Keratinocyte (primary cell): Measurements from ENCODE around the gene ARHGEF38. TPM values are rescaled to one million over a fixed set of nuclear protein-coding genes. Genes with fewer than 3 reads are reported as not detected.

Experiments used
- DNase-seq: peaks from one replicate; pipeline ENCODE4 v3.0.0-alpha.2; 2011; ENCODE audit warnings: low read depth, missing footprints, low spot score
- FAIRE-seq: peaks from 2 replicates; lab custom pipeline; 2011; peaks lifted over from hg19 to GRCh38; lab: Jason Lieb, UNC
- H2AFZ ChIP-seq: 2 replicates; pipeline ENCODE4 v1.6.0; 2012; ENCODE audit warnings: low read length, control low read depth, inconsistent platforms; ENCODE audit not compliant: control insufficient read depth
- H3K27ac ChIP-seq: 2 replicates; pipeline ENCODE4 v1.5.1; 2011; ENCODE audit warnings: low read length; ENCODE audit not compliant: control insufficient read depth, insufficient read depth
- H3K27me3 ChIP-seq: 3 replicates; pipeline ENCODE4 v1.6.0; 2011; ENCODE audit warnings: low read length; ENCODE audit not compliant: control insufficient read depth, insufficient read depth; ENCODE audit errors: extremely low read depth
- H3K36me3 ChIP-seq, 2 experiments: 2 replicates in 1 of 2; 3 replicates in 1 of 2; pipeline ENCODE4 v1.5.1; 2011; ENCODE audit warnings: low read length in 2 of 2, mild to moderate bottlenecking in 1 of 2; ENCODE audit not compliant: control insufficient read depth in 2 of 2, insufficient read depth in 2 of 2; ENCODE audit errors: extremely low read depth in 1 of 2
- H3K4me1 ChIP-seq: 3 replicates; pipeline ENCODE4 v1.5.1; 2011; ENCODE audit warnings: low read length; ENCODE audit not compliant: control insufficient read depth, insufficient read depth; ENCODE audit errors: extremely low read depth
- H3K4me2 ChIP-seq: 3 replicates; pipeline ENCODE4 v1.6.0; 2011; ENCODE audit warnings: low read depth, low read length; ENCODE audit not compliant: control insufficient read depth, insufficient read depth; ENCODE audit errors: extremely low read depth
- H3K4me3 ChIP-seq, 3 experiments: fragments of 200-600 bp in 1 of 3; sonication (generic) in 1 of 3; 2 replicates in 2 of 3; 3 replicates in 1 of 3; pipeline ENCODE4 v1.5.1; 2011 to 2016; ENCODE audit warnings: low read length in 3 of 3, mild to moderate bottlenecking in 3 of 3, control low read depth in 2 of 3, inconsistent platforms in 1 of 3, low read depth in 1 of 3, mixed read lengths in 1 of 3, mixed run types in 1 of 3, moderate library complexity in 1 of 3; ENCODE audit not compliant: control insufficient read depth in 2 of 3, insufficient read depth in 2 of 3; ENCODE audit errors: extremely low read depth in 1 of 3
- H3K79me2 ChIP-seq: 2 replicates; pipeline ENCODE4 v1.6.0; 2012; ENCODE audit warnings: low read length; ENCODE audit not compliant: control insufficient read depth, insufficient read depth
- H3K9ac ChIP-seq: 3 replicates; pipeline ENCODE4 v1.6.0; 2011; ENCODE audit warnings: low read length; ENCODE audit not compliant: control insufficient read depth, insufficient read depth; ENCODE audit errors: extremely low read depth
- H3K9me1 ChIP-seq: 3 replicates; pipeline ENCODE4 v1.6.0; 2011; ENCODE audit warnings: low read length; ENCODE audit not compliant: control insufficient read depth, insufficient read depth; ENCODE audit errors: extremely low read depth
- H3K9me3 ChIP-seq: 2 replicates; pipeline ENCODE4 v1.5.1; 2012; ENCODE audit warnings: low read depth, low read length; ENCODE audit not compliant: control insufficient read depth
- H4K20me1 ChIP-seq: 3 replicates; pipeline ENCODE4 v1.6.0; 2011; ENCODE audit warnings: low read length; ENCODE audit not compliant: control insufficient read depth, insufficient read depth; ENCODE audit errors: extremely low read depth
- CTCF ChIP-seq, 3 experiments: IDR thresholded peaks in 1 of 3; conservative IDR thresholded peaks in 1 of 3; optimal IDR thresholded peaks in 1 of 3; 2 replicates in 2 of 3; 3 replicates in 1 of 3; pipeline versions ENCODE3 to v1.5.1; 2011; ENCODE audit warnings: low read length in 3 of 3, mild to moderate bottlenecking in 3 of 3, moderate library complexity in 2 of 3, control low read depth in 1 of 3, inconsistent platforms in 1 of 3; ENCODE audit not compliant: insufficient read depth in 2 of 3; ENCODE audit errors: extremely low read depth in 1 of 3
- EZH2 ChIP-seq: IDR thresholded peaks from one replicate; pipeline ENCODE4 v1.6.1; 2012; ENCODE audit warnings: inconsistent platforms, mild to moderate bottlenecking, low read length, moderate library complexity
- dilution Hi-C: fragments of 300-500 bp; cut with MboI; formaldehyde crosslinking; loops from one replicate; pipeline ENCODE4 v1.7.0; 2020; ENCODE audit warnings: low sequenced_read_pairs; ENCODE audit not compliant: extremely low pct_ligation_motif_present
- polyA plus RNA-seq, 5 experiments: library from polyadenylated mRNA; depleted of rRNA in 3 of 5; stranded (reverse) in 3 of 5; stranded (forward) in 1 of 5; unstranded in 1 of 5; fragments of >200 nt; gene quantifications; 1 replicate in 1 of 5; 2 replicates in 3 of 5; 3 replicates in 1 of 5; pipeline versions ENCODE4 v1.2.1 to v1.2.3, GENCODE V29; 2011 to 2012; ENCODE audit warnings: missing spikeins in 2 of 5, low read depth in 1 of 5, low replicate concordance in 1 of 5

Gene ARHGEF38
- polyA plus RNA-seq, 1 donor (not counting 4 experiments of a cell fraction or from before 2014, with no cell fraction given), result 0.09 TPM

- dilution Hi-C loops, result no loop called here
- Histone ChIP-seq H3K9me3 (no peaks in the 10 kb centered on the region), H3K9ac (no peak overlapping the region), H3K36me3 (no peaks in the 10 kb centered on the region), H4K20me1 (no peaks in the 10 kb centered on the region), H3K27me3 (no peaks in the 10 kb centered on the region), H3K27ac (no peak overlapping the region), H3K4me2 (peak overlapping the region; percentile 9), H3K4me1 (peaks cover 10% of the 10 kb centered on the region), H2AFZ (peak overlapping the region; percentile 34), H3K9me1 (no peaks in the 10 kb centered on the region), H3K4me3 (no peak overlapping the region), H3K79me2 (no peaks in the 10 kb centered on the region)
- FAIRE-seq (peak; percentile 20), DNase-seq (no peak)
- no peak for TF ChIP-seq EZH2
- no peak for TF ChIP-seq CTCF (optimal IDR thresholded peaks at IDR 0.05 in 1 of 3, IDR thresholded peaks at IDR 0.05 in 1 of 3, conservative IDR thresholded peaks at IDR 0.05 in 1 of 3; ENCODE audit: extremely low read depth in 1 of 3, insufficient read depth in 2 of 3, low read length in 3 of 3)
Observed at GRCh38 chr4:105569057-105569865, 16.8 kb downstream of the ARHGEF38 start.

- FAIRE-seq, result no peak
- no peak overlapping the region for H3K4me2 ChIP-seq
- dilution Hi-C loops, result no loop called here
Observed at GRCh38 chr4:105569866-105570236, 17.4 kb downstream of the ARHGEF38 start.

More at GRCh38 chr4:105569866-105570236, 17.4 kb downstream of the ARHGEF38 start:
- H3K9me1 ChIP-seq, result no peaks in the 10 kb centered on the region
- peaks cover 10% of the 10 kb centered on the region for H3K4me1 ChIP-seq
- H4K20me1 ChIP-seq, result no peaks in the 10 kb centered on the region
- H3K79me2 ChIP-seq, result no peaks in the 10 kb centered on the region
- no peak overlapping the region for H3K4me3 ChIP-seq
- no peak overlapping the region for H2AFZ ChIP-seq
- no peak overlapping the region for H3K9ac ChIP-seq
- H3K9me3 ChIP-seq, result no peaks in the 10 kb centered on the region
- no peak for TF ChIP-seq EZH2
- no peak for TF ChIP-seq CTCF (optimal IDR thresholded peaks at IDR 0.05 in 1 of 3, IDR thresholded peaks at IDR 0.05 in 1 of 3, conservative IDR thresholded peaks at IDR 0.05 in 1 of 3; ENCODE audit: extremely low read depth in 1 of 3, insufficient read depth in 2 of 3, low read length in 3 of 3)
- DNase-seq, result no peak
- H3K27me3 ChIP-seq, result no peaks in the 10 kb centered on the region
- no peaks in the 10 kb centered on the region for H3K36me3 ChIP-seq
- H3K27ac ChIP-seq, result no peak overlapping the region
